ENCODE measurements around the gene MAGOHB.
"Not testable (repeated sequence)": the region's sequence is repeated elsewhere in the genome, so short reads cannot be mapped to it uniquely, and the experiment has no call there.

MAGOHB gene

GRCh38 chr12:10615532-10615931, 2.1 kb upstream of the MAGOHB start:
- no peak for FAIRE-seq
- no peak for DNase-seq (ENCODE audit: extremely low spot score, insufficient read length, low read depth)

DNA sequence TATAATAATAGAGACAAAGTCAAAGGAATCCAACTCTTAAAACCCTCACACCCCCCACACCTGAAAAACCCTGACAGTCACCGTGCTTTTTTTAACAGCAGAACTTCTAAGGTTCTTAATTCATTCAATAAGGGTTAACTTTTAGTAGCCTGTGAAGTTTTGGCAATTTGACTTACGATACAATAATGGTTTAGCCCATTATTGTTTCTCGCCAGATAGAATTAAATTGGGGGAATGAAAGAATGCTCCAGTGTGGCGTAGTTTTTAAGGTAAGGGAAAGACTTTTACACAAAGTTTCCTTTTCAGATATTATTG, 604 bp upstream of the MAGOHB start:
- no peak for DNase-seq (ENCODE audit: extremely low spot score, insufficient read length, low read depth)
- FAIRE-seq = no peak

DNA sequence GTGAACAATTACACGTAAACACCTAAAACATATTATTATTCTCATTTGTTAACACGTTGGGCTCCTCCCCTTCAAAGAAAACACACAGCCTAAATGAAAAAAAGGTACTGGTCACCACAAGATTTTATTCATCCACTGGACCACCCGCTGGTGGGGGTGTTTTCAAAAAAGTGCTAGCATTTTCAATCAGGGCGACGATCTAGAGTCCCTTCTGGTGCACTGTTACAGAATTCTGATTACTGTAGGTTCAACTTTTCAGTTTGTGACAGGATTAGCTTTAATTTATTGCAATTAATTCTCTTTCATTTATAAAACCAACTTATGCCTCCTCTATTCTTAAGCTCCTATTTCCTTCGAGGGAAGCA, 443 bp downstream of the MAGOHB start:
- DNase-seq (ENCODE audit: extremely low spot score, insufficient read length, low read depth) (no peak), FAIRE-seq (no peak)

- FAIRE-seq (no peak), DNase-seq (ENCODE audit: extremely low spot score, insufficient read length, low read depth) (no peak)
These were observed 1.3 kb downstream of the MAGOHB start for GRCh38 chr12:10612110-10612509.

DNA sequence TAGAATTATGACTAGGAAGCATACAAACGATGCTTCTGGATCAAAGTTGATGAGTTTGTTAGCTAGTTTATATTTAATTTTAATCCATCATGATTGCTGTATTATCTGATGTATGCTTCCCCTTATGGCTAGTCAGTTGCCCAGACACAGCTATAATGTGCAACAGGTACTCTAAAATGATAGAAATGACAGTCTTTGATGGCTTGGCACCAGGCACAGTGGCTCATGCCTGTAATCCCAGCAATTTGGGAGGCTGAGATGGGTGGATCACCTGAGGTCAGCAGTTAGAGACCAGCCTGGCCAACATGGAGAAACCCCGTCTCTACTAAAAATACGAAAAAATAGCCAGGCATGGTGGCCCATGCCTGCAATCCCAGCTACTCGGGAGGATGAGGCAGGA, 2.2 kb downstream of the MAGOHB start:
- FAIRE-seq; DNase-seq (ENCODE audit: extremely low spot score, insufficient read length, low read depth): not testable (repeated sequence)

DNA sequence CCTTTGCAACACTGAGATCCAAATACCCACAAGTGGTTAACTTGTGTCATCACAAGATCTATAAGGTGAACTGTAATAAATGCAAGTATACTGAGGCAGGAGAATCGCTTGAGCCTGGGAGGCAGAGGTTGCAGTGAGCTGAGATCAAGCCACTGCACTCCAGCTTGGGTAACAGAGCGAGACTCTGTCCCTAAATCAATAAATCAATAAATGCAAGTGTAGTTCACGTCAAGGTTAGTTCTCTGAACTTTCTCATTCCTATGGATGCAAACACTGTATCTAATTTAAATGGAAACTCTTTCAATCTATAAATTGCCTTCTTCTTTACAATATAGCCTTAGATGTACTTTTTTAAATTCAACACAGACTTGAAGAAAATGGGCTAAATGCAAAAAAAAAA, 3.2 kb downstream of the MAGOHB start:
- DNase-seq (ENCODE audit: extremely low spot score, insufficient read length, low read depth) = no peak
- FAIRE-seq = no peak

DNA sequence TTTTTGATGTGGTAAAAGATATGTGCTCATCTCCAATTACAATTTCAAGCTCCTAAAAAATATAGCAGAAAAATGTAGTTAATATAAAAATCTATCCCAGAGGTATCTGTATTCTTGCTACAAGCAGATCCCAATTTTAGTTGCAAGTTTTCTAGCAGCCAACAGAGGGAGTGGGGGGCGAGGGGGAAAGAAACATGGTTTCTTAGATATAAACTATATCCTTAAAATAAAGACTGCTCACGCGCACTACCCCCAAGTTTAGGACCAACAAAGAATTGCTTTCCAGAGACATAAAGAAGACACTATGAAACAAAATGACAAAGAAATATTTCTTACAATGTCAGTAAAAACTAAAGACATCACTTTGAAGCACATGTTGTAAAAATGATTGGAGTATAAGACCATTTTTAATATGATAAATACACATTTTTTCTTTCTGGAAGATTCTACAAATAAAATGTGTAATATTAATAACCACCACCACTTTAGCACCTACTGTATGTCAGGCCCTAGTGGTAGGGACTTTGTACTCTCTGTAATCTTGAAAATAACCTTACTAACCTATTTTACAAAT, 5.4 kb downstream of the MAGOHB start:
- FAIRE-seq (no peak), DNase-seq (ENCODE audit: extremely low spot score, insufficient read length, low read depth) (no peak)

GRCh38 chr12:10601860-10602259, 11.5 kb downstream of the MAGOHB start:
- no peak for FAIRE-seq

DNA sequence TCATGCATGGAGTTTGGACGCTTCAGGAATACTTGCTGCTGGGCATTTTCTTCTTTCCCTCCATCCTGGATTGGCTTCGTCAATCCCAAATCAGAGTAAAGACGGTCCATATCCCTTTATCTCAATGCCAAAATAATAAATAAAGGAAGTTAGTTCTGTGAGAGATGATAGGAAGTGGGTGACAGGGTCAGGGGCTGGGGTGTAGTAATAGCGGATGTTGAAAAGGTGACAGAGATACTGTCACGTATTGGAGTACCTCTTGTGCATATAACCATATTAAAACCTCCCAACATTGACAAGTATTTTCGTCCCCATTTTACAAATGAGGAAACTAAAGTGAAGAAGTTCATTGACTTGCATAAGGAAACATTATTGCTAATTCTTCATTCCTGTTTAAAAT, 12.4 kb downstream of the MAGOHB start:
- DNase-seq (ENCODE audit: extremely low spot score, insufficient read length, low read depth) = no peak
- FAIRE-seq = no peak

More at GRCh38 chr12:10601860-10602259, 11.5 kb downstream of the MAGOHB start:
- no peak for DNase-seq (ENCODE audit: extremely low spot score, insufficient read length, low read depth)

- FAIRE-seq = no peak
These were observed 17.5 kb downstream of the MAGOHB start for GRCh38 chr12:10595881-10596280.

GRCh38 chr12:10590966-10591365, 22.4 kb downstream of the MAGOHB start:
- FAIRE-seq (no peak), DNase-seq (ENCODE audit: extremely low spot score, insufficient read length, low read depth) (no peak)

More at GRCh38 chr12:10595881-10596280, 17.5 kb downstream of the MAGOHB start:
- no peak for DNase-seq (ENCODE audit: extremely low spot score, insufficient read length, low read depth)

DNA sequence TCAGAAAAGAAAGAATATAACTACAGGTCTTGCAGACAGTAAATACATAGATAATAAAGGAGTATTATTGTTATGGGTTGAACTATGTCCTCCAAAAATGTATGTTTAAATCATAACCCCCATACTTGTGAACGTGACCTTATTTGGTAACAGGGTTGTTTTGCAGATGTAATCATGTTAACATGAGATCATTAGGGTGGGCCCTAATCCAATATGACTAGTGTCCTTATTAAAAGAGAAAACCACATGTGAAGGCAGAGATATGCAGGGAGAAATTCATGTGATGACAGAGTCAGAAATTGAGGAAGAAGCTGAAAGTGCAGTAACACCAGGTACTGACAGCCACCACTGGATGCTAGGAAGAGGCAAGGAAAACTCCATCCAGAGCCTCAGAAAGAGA, 29.0 kb downstream of the MAGOHB start:
- DNase-seq (ENCODE audit: extremely low spot score, insufficient read length, low read depth) = no peak
- FAIRE-seq = no peak

DNA sequence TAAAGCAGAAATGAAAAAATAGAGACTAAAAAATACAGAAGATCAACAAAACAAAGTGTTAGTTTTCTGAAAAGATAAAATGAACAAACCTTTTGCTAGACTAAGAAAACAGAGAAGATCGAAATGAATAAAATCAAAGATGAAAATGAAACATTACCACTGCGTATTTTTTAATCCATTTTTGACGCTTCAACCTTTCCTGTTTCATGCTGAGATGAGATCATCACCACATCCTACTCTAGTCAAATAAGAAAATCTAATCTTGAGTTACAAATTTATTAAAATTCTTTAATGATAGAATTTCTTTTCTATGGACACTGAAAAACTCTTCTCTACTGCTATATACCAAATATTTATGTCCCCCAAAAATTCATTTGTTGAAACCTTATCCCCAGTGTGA, 30.7 kb downstream of the MAGOHB start:
- DNase-seq (ENCODE audit: extremely low spot score, insufficient read length, low read depth) = no peak
- FAIRE-seq = no peak

DNA sequence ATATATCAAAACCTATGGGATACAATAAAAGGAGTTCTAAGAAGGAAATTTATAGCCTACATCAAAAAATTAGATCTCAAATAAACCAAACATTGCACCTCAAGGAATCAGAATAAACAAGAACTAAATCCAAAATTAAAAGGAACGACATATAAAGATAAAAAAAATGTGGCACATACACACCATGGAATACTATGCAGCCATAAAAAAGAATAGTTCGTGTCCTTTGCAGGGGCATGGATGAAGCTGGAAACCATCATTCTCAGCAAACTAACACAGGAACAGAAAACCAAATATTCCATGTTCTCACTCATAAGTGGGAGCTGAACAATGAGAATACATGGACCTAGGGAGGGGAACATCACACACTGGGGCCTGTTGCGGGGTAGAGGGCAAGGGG, 31.3 kb downstream of the MAGOHB start:
- not testable (repeated sequence) for FAIRE-seq; DNase-seq (ENCODE audit: extremely low spot score, insufficient read length, low read depth)

- FAIRE-seq = no peak
- no peak for DNase-seq (ENCODE audit: extremely low spot score, insufficient read length, low read depth)
These were observed 39.1 kb downstream of the MAGOHB start for GRCh38 chr12:10574307-10574706.

DNA sequence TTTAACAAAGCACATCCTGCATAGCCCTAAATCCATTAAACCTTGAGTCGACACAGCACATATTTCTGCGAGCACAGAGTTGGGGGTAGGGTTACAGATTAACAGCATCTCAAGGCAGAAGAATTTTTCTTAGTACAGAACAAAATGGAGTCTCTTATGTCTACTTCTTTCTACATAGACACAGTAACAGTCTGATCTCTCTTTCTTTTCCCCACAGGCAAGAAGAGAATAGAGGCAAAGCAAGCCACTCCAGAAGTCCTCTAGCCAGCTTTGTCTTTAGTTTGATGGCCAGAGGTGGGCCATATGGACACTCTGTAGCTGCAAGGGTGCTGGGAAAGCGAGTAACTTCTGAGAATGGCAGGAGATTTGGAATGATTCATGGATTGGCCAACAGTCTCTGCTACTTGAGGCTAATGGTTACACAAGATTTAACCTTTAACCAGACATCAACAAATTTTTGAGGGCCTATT, 41.4 kb downstream of the MAGOHB start:
- not testable (repeated sequence) for FAIRE-seq; DNase-seq (ENCODE audit: extremely low spot score, insufficient read length, low read depth)

DNA sequence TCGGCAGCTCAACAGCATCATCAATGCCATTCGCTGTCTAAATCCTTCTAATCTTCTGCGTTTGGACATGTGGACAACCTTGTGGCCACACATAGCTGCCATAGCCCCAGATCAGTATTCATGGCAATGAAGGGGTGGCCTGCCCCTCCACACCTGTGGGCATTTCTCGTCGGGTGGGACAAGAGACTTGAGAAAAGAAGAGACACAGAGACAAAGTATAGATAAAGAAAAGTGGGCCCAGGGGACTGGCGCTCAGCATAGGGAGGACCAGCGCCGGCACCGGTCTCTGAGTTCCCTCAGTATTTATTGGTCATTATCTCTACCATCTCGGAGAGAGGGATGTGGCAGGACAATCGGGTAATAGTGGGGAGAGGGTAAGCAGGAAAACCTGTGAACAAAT, 42.3 kb downstream of the MAGOHB start:
- no peak for FAIRE-seq
- DNase-seq (ENCODE audit: extremely low spot score, insufficient read length, low read depth) = no peak

DNA sequence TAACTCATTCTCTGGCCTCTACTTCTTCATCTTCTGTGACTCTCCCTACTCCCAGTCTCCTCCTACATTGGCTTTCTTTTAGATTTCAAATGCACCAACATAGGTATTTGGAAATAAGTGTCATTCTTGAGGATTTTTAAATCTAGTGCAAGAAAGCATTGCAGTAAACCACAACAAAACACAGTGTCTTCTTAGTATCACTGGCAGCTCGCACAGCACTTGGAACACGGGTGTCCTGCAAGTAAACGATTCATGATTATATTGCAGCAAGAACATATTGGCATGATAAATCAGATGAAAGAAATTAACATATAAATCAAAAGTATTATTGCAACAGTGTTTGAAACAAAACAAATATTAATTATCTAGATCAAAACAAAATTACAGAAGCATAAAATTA, 45.6 kb downstream of the MAGOHB start:
- FAIRE-seq = no peak
- DNase-seq (ENCODE audit: extremely low spot score, insufficient read length, low read depth) = no peak

DNA sequence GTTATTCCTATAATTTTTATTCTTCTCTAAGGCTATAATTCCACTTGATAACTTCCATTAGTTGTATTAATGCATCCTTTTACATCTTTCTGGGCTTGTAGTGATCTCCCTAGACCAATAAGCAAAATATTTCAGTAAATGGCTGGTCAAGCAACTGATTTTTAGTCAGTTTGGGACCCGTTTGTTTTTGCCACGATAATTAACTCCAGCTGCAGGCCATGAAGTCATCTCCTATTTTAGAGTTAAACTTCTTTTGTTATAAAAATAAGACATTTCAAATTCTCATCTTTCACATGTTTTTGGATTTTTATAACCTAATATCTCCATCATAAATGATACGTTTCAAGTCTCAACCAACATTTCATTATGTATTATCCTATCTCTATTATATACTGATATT, 49.4 kb downstream of the MAGOHB start:
- FAIRE-seq = no peak

GRCh38 chr12:10563002-10563401, 50.4 kb downstream of the MAGOHB start:
- no peak for DNase-seq (ENCODE audit: extremely low spot score, insufficient read length, low read depth)
- FAIRE-seq = no peak

More for the DNA sequence above, 49.4 kb downstream of the MAGOHB start:
- DNase-seq (ENCODE audit: extremely low spot score, insufficient read length, low read depth) = no peak

DNA sequence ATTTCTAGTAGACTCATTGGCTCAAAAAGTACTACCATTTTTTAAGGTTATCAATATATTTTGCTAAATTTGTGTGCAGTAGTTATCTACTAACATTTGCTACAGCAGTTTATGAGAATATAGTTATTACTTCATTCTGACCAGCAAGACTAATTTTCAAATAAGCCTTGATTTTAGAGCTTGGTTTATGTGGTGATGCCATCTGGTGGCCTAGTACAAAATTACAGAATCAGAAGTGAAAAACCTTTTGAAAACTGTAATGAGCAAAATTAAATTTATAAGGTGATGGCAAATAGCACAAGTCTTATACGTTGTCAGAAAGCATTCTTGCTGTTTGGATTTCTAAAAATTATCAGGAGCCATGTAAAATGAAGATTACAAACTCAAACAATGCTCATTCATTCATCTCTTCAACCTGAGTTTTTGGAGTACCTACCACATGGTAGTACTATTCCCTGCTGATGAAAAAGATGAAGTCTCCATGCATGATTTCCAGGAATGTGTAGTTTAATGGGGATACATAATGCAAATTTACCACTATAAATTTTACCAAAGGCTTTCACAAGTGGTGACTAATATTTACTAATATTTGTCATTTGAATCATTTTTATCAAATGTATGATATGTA, 51.0 kb downstream of the MAGOHB start:
- DNase-seq (ENCODE audit: extremely low spot score, insufficient read length, low read depth) = no peak

GRCh38 chr12:10559244-10559643, 54.2 kb downstream of the MAGOHB start:
- FAIRE-seq (no peak), DNase-seq (ENCODE audit: extremely low spot score, insufficient read length, low read depth) (no peak)

More for the DNA sequence above, 51.0 kb downstream of the MAGOHB start:
- peak; percentile 81 for FAIRE-seq
